ENCODE measurements around the gene DOK3. TPM values are rescaled to one million over a fixed set of nuclear protein-coding genes. Genes with fewer than 3 reads are reported as not detected.
A peak's percentile ranks its signal among the peaks of the same experiment; 100 is the strongest.

Gene DOK3
- total RNA-seq, 6 donors from 2014 or later = 17.4 to 113 (median 75.9) TPM

- DNase-seq (no peak), ATAC-seq (ENCODE audit: low FRiP score in 2 of 2) (no peak)
- TF ChIP-seq, protein P1, sequence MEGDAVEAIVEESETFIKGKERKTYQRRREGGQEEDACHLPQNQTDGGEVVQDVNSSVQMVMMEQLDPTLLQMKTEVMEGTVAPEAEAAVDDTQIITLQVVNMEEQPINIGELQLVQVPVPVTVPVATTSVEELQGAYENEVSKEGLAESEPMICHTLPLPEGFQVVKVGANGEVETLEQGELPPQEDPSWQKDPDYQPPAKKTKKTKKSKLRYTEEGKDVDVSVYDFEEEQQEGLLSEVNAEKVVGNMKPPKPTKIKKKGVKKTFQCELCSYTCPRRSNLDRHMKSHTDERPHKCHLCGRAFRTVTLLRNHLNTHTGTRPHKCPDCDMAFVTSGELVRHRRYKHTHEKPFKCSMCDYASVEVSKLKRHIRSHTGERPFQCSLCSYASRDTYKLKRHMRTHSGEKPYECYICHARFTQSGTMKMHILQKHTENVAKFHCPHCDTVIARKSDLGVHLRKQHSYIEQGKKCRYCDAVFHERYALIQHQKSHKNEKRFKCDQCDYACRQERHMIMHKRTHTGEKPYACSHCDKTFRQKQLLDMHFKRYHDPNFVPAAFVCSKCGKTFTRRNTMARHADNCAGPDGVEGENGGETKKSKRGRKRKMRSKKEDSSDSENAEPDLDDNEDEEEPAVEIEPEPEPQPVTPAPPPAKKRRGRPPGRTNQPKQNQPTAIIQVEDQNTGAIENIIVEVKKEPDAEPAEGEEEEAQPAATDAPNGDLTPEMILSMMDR (IDR thresholded peaks at IDR 0.05) = no peak
- TF ChIP-seq POLR2AphosphoS5 (IDR thresholded peaks at IDR 0.05) = no peak
- TF ChIP-seq POLR2A (IDR thresholded peaks at IDR 0.05) = no peak
- no peak for TF ChIP-seq EP300 (IDR thresholded peaks at IDR 0.05)
- 95 to 97% methylated on average over 6 to 11 of the region's 11 CpGs for WGBS, 2 donors
- peaks cover 3 to 61% (median 54%) of the 10 kb centered on the region in 4 donors for H3K36me3 ChIP-seq
- no peak overlapping the region for H3K4me3 ChIP-seq
- no peaks in the 10 kb centered on the region for H3K27me3 ChIP-seq
- H3K4me1 ChIP-seq = peaks cover 11 to 34% (median 25%) of the 10 kb centered on the region in 4 donors
- no peaks in the 10 kb centered on the region for H3K9me3 ChIP-seq
- no peak overlapping the region for H3K27ac ChIP-seq
Observed at GRCh38 chr5:177514541-177514940, 4.9 kb upstream of the DOK3 start.

DNA sequence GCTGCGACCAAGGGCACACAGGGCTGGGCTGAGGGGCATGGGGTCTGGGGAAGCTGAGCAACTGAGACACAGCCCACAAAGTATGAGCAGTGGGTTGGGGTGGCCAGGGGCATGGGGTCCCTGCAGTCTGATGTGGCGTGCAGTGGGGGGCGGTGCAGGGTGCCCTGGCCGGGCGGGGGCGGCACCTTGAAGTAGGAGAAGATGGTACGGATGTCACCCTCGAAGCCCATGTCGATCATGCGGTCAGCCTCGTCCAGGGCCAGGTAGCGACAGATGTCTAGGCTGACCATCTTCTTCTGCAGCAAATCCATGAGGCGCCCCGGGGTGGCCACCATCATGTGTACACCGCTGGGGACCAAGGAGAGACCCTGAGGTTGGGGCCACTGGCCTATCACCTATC lies 3.9 kb upstream of the DOK3 start:
- peaks cover 0 to 55% (median 52%) of the 10 kb centered on the region in 4 donors for H3K36me3 ChIP-seq

DNA sequence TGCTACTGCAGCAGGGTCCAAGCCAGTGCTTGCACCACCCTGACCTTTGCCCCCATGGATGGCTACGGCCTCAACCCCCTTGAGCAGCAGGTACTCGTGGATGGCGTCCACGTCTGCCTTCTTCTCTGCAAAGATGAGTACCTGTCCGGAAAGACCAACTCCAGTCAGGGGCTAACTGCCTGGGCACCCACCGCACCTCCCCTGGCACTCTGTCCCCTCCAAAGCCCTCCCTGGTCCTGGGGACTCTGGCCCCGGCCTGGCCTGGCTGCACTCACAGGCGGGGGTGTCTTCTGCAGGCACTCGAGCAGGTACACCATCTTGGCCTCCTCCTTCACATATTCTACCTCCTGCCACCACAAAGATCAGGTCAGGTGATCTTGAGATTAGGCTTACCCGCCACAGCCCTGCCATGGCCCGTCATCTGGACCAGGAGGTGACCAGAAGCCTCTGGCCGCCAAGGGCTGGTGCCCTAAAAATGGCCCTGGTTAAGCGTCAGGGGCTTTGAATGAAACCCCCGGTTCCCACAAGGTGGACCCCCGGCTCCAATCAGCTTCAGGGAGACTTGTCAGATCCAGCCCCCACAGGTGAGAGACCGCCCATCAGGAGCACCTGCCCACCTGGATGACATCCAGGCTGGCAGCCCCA lies 3.2 kb upstream of the DOK3 start:
- H3K27me3 ChIP-seq = no peaks in the 10 kb centered on the region
- DNase-seq (no peak), ATAC-seq (ENCODE audit: low FRiP score in 2 of 2) (no peak)
- no peak overlapping the region for H3K27ac ChIP-seq
- H3K9me3 ChIP-seq = no peaks in the 10 kb centered on the region
- TF ChIP-seq EP300 (IDR thresholded peaks at IDR 0.05) = no peak
- TF ChIP-seq, protein P1 (IDR thresholded peaks at IDR 0.05) = no peak
- no peak for TF ChIP-seq POLR2A (IDR thresholded peaks at IDR 0.05)
- TF ChIP-seq POLR2AphosphoS5 (IDR thresholded peaks at IDR 0.05) = no peak
- peaks cover 0 to 55% (median 52%) of the 10 kb centered on the region in 4 donors for H3K36me3 ChIP-seq
- H3K4me1 ChIP-seq = peaks cover 11 to 39% (median 25%) of the 10 kb centered on the region in 4 donors
- 93 to 98% methylated on average over 3 to 16 of the region's 16 CpGs for WGBS, 2 donors
- no peak overlapping the region for H3K4me3 ChIP-seq

More for the DNA sequence above, 3.9 kb upstream of the DOK3 start:
- WGBS, 2 donors = 97 to 99% methylated on average over 15 of the region's 15 CpGs
- Histone ChIP-seq H3K9me3 (no peaks in the 10 kb centered on the region), H3K4me1 (peaks cover 11 to 39% (median 25%) of the 10 kb centered on the region in 4 donors), H3K4me3 (no peak overlapping the region), H3K27ac (no peak overlapping the region), H3K27me3 (no peaks in the 10 kb centered on the region)
- no peak for DNase-seq
- TF ChIP-seq, protein P1 (IDR thresholded peaks at IDR 0.05) = no peak
- TF ChIP-seq POLR2A (IDR thresholded peaks at IDR 0.05) = no peak
- TF ChIP-seq POLR2AphosphoS5 (IDR thresholded peaks at IDR 0.05) = no peak
- TF ChIP-seq EP300 (IDR thresholded peaks at IDR 0.05) = no peak
- ATAC-seq (ENCODE audit: low FRiP score in 2 of 2) = no peak

- Histone ChIP-seq H3K9me3 (no peaks in the 10 kb centered on the region), H3K27ac (peak overlapping the region in 3 of 4 donors; percentile 91 to 92 (median 92)), H3K27me3 (no peaks in the 10 kb centered on the region), H3K36me3 (peaks cover 0 to 55% (median 52%) of the 10 kb centered on the region in 4 donors), H3K4me3 (no peak overlapping the region), H3K4me1 (peaks cover 11 to 34% (median 24%) of the 10 kb centered on the region in 4 donors)
- no peak for ATAC-seq (ENCODE audit: low FRiP score in 2 of 2)
- no peak for DNase-seq
- WGBS, 2 donors = 95% methylated on average over 12 to 34 of the region's 34 CpGs
- TF ChIP-seq POLR2AphosphoS5 (IDR thresholded peaks at IDR 0.05) (no peak), POLR2A (IDR thresholded peaks at IDR 0.05) (no peak), EP300 (IDR thresholded peaks at IDR 0.05) (no peak)
- TF ChIP-seq, protein P1 (IDR thresholded peaks at IDR 0.05) = no peak
Observed at GRCh38 chr5:177511796-177512675, 2.4 kb upstream of the DOK3 start.

All from upper lobe of left lung (tissue), 6 donors.